Posterior vena cava (tissue), 2 donors: ENCODE measurements around the gene NPC2. TPM values are rescaled to one million over a fixed set of nuclear protein-coding genes. Genes with fewer than 3 reads are reported as not detected.
"Not testable (repeated sequence)": the region's sequence is repeated elsewhere in the genome, so short reads cannot be mapped to it uniquely, and the experiment has no call there.

Experiments used
- DNase-seq: peaks from one replicate; pipeline ENCODE4 v3.0.0-alpha.2; 2020; ENCODE audit warnings: low spot score
- intact Hi-C, 2 donors: fragments of 100-400 bp; cut with DNase I; formaldehyde crosslinking; loops; one replicate each; pipeline versions ENCODE4 v1.14.1 to v1.14.2; 2022 to 2023
- total RNA-seq, 2 donors: library from RNA; stranded (reverse); fragmentation: NEBNext Ultra II Directional; extraction: Animal tissue kit (Norgen Biotek cat#: 25700); gene quantifications; one replicate each; pipeline ENCODE4 v1.2.1, GENCODE V29; 2021
- donor health status: DM: yes; HTN: yes; CAD: no.
- donor health status: DM: yes; HTN: yes; CAD: no.

Gene NPC2
- total RNA-seq, 2 donors from 2014 or later, result 147 to 224 TPM

- DNase-seq, result no peak
- intact Hi-C loops, result no loop called here
Measured at GRCh38 chr14:74456684-74457564, 36.2 kb downstream of the NPC2 start.

- intact Hi-C loops, DNase-seq: not testable (repeated sequence)
Measured at GRCh38 chr14:74454397-74454796, 38.7 kb downstream of the NPC2 start.

- intact Hi-C loops, result no loop called here
Measured at GRCh38 chr14:74444866-74445265, 48.2 kb downstream of the NPC2 start.

GRCh38 chr14:74442757-74443156 lies 50.3 kb downstream of the NPC2 start:
- DNase-seq, result no peak
- intact Hi-C loops, result no loop called here

More at GRCh38 chr14:74444866-74445265, 48.2 kb downstream of the NPC2 start:
- DNase-seq, result no peak

GRCh38 chr14:74441113-74441512 lies 52.0 kb downstream of the NPC2 start:
- DNase-seq, result no peak
- intact Hi-C loops, result no loop called here

- intact Hi-C loops, result no loop called here
- DNase-seq, result no peak
Measured at GRCh38 chr14:74438351-74438915, 54.7 kb downstream of the NPC2 start.

GRCh38 chr14:74437496-74438053 lies 55.5 kb downstream of the NPC2 start:
- intact Hi-C loops, result no loop called here
- DNase-seq, result no peak

- intact Hi-C loops, result no loop called here
- DNase-seq, result no peak
Measured at GRCh38 chr14:74434294-74434693, 58.8 kb downstream of the NPC2 start.

GRCh38 chr14:74429991-74430390 lies 63.1 kb downstream of the NPC2 start:
- intact Hi-C loops, result no loop called here
- no peak for DNase-seq

Other genes starting within 250 kb of the NPC2 start
- gene ABCD4, start 190.4 kb downstream of the NPC2 start, total RNA-seq, result 10 to 100 TPM; 29.4 to 35.6 TPM
- gene VRTN, start 144.8 kb downstream of the NPC2 start, total RNA-seq, result not detected
- gene SYNDIG1L, start 67.1 kb downstream of the NPC2 start, total RNA-seq, result under 1 TPM; 0.23 to 0.29 TPM
- 10 to 100 TPM in 1 of 2 donors, 1 to 10 TPM in 1; 9.3 to 12.9 TPM for gene ISCA2, start 460 bp upstream of the NPC2 start, total RNA-seq
- gene LTBP2, start 118.9 kb upstream of the NPC2 start, total RNA-seq, result 100 to 1,000 TPM; 141 to 168 TPM
- gene AREL1, start 219.8 kb upstream of the NPC2 start, total RNA-seq, result 10 to 100 TPM; 22.1 to 25.7 TPM
- 10 to 100 TPM; 41.2 to 42.4 TPM for gene FCF1, start 219.8 kb upstream of the NPC2 start, total RNA-seq